HG03025 (cell line): Measurements from ENCODE around the gene AURKAIP1.
"Not testable (repeated sequence)": the region's sequence is repeated elsewhere in the genome, so short reads cannot be mapped to it uniquely, and the experiment has no call there.

Experiments used
- ATAC-seq: cut with Tn5 transposase; IDR thresholded peaks from one replicate; pipeline ENCODE4 v1.9.1; 2021; ENCODE audit warnings: mild to moderate bottlenecking, moderate library complexity; ENCODE audit not compliant: unreplicated experiment, low FRiP score

The AURKAIP1 gene

DNA sequence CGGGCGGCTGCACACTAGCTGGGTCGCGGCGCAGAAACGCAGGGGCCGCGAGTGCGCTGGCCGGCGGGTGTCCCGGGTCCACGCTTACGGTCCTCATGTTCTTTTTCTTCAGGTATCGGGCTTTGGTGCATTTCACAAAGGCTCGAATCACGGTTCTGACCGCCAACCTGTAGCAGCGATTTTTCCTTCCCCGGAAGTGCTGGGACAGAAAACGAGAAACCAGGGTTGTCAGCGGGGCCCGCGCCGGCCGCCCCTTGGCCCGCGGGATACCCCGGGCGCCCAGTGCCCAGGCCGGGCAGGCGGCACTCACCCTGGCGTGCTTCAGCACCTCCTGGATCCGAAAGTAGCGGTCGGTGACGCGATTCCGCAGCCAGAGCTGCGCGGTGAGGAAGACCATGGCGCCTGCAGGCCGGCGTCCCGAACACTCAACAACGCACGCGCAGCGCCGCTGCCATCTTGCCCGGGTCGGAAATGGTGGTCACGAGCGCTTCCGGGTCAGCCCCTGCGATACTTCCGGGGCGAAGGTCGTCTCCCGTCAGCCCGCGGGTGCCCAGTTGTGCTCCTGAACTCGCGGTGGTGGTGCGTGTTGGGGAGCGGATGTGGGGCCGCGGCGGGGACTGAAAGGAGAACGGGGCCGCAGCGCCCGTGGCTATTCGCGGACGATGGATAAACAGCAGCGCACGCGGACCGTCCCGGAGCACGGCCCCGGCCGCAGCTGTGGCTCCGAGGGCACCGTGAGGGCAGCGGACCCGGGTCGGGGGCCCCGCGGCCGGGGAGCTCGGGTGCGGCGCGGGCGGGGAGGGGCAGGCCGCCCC, 32.0 kb upstream of the AURKAIP1 start, which contains the start of gene MRPL20:
TSS of gene MRPL20 (minus strand) at position 473 of the 815 bp plus-strand sequence. CDS start at position 397, 76 bp downstream.
- ATAC-seq: peak; percentile 63

DNA sequence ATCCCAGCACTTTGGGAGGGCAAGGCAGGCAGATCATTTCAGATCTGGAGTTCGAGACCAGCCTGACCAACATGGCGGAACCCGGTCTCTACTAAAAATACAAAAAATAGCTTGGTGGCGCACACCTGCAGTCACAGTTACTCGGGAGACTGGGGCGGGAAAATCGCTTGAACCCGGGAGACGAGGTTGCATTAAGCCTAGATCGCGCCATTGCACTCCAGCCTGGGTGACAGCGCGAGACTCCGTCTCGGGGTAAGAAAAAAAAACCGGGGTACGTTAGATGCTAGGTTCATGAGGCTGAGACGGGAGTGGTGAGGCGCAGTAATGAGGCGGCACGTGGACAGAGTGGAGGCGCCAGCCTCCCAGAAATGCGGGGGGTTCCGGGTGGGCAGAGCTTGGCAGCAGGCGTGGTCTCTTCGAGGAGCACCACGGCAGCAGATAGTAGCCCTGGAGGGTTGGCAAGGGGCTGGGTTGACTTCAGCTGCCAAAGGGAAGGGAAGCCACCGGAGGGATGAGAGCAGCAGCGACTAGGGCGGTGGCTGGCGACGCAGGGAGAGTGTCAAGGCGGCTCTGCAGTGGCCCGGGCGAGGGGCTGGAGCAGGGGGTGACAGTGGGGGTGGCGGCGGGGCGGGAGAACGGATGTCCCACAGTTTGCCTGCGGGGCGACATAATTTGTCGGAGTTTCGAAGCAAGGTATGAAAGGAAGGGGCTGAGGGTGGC, 31.3 kb upstream of the AURKAIP1 start:
- no peak for ATAC-seq

DNA sequence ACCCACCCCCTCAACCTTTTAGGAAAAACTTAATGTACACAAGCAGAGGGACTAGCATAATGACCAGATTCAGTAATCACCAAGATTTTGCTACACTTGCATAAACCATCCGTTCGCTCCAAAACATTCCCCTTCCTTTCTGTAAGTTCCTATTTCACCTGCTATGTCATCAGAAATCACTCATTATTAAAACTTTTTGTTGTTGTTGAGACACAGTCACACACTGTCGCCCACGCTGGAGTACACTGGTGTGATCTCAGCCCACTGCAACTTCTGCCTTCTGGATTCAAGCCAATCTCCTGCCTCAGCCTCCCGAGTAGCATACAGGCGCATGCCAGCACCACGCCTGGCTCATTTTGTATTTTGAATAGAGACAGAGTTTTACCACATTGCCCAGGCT, 28.6 kb upstream of the AURKAIP1 start:
- no peak for ATAC-seq

DNA sequence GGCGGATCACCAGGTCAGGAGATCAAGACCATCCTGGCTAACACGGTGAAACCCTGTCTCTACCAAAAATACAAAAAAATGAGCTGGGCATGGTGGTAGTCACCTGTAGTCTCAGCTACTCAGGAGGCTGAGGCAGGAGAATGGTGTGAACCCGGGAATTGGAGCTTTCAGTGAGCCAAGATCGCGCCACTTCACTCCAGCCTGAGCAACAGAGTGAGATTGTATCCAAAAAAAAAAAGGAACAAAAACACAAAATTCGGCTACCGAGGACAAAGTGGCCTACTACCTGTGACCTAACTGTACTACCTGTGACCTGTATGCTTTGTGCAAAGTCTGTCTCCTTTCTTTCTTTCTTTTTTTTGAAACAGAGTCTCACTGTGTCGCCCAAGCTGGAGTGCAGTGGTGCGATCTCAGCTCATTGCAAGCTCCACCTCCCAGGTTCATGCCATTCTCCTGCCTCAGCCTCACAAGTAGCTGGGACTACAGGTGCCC, 27.9 kb upstream of the AURKAIP1 start:
- ATAC-seq: not testable (repeated sequence)

DNA sequence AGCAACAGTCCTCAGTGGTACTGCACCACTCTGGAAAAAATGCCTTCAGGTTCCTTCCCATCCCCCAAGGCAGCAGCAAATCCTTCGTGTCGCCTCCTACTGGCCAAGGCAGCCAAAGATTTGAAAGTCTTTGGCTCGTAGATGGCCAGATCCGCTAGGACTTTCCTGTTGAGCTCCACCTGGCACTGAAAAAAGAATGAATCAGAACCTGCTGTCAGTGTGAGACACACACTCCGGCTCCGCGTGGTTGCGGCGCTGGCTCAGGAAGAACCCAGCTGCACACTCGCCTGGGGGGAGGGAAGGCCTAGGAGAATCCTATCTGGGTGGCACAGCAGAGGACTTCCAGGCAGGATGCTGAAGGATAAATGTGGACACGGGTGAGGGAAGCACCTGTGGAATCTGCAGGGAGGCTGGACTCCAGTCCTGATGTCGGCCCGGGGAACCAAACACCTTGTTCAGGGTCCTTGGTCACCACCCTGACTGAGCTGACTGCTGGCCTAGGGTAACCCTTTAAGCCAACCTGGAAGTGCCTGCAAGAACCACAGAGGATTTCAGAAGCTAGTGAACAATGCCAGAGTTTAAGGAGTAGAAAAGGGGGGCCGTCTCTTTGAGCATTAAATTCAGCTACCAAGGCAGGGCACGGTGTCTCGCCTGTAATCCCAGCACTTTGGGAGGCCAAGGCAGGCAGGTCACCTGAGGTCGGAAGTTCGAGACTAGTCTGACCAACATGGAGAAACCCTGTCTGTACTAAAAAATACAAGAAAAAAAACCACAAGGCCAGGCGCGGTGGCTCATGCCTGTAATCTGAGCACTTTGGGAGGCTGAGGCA, 27.3 kb upstream of the AURKAIP1 start:
- no peak for ATAC-seq

DNA sequence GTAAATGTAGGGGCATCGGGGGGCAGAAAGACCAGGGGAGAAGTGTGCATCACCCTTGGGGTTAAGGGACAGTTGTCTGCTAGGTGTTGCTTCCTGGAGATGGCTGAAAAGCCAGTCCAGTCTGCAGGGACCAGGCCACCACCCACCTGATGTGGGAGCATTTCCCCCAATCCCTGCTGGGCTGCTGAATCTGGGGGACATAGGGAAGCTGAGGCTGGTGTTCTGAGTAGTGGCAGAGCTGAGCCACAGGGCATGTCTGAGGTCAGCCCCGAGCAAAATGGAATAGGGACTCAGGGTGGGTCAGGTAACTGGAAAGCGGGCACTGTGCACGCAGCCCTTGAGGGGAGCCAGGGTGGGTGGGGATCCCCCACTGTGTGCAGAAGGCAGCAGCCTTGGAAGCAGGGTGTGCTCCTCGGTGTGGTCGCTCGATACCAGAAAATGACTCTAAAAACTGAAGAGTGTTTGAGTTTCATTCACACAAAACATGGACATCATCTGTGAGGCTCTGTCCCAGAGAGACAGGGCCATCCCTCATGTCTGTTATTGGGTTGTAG, 26.5 kb upstream of the AURKAIP1 start:
- no peak for ATAC-seq

DNA sequence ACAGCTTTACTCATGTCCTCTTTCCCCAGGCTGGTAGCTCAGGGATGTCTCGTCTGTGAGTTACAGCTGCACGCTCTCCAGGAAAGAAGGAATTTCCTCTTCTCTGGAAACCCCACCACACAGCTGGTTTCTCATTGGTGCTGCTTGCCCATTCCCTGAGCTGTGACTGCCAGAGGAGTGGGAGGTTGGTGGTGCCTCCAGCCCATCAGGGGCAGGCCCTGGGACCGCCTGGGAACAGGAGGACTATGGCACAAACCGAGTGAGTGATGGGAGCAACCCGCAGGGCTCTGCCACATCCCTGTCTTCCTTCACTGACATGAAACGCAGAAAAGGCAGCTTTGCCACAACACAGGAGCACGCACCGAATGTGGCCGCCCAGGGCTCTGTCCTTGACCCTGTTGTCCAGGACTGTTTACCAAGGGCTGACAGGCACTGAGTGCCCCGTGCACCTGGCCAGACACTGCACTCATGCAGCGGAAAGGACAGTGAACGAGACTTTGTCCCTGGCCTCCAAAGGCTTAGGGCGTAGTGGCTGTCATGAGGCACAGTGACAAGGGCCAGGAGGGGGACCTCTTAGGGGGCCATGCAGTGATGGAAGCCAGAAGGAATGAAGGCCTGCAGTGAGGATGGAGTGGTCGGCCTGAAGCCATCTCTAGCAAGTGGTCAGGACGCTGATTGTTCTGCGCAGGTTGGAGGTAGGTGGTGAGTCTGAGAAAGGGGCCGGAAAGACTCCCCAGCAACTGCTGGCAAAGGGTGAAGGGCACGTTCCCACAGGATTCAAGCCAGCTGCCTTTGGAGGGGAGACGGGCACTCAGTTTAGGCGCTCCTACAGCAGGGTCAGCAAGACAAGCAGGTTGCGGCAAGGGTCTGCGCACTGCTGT, 25.8 kb upstream of the AURKAIP1 start:
- no peak for ATAC-seq

DNA sequence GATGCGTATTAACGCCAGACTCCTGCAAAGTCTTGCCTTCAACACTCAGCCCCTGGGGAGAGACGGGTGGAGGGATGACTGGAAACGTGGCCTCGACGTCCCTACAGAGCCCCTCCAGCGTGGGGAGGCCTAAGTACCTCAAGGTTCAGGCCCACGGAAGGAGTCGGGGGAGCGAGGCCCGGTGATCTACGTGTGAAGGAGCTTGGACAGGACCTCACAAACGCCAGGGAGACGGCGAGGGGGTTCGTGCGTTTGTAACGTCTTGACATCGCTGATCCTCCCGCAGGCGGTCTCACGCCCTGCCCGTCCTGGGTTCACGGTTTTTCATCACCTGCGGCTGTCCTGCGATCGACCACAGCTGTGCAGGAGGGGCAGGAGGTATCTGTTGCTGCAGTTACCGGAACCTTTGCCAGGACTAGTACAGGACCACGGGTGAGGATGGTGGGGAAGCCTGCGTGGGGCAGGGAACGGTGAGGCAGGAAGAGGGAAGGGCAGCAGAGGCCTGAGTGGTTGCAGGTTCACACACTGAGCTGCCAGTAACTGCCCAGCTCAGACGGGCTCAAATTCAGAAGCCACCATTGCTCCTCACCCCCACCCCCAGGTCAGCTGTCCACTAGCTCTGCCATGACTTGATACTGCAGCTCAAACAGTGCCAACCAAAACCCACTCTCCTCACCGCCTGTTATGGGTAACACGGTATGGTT, 25.0 kb upstream of the AURKAIP1 start:
- ATAC-seq: peak; percentile 6

DNA sequence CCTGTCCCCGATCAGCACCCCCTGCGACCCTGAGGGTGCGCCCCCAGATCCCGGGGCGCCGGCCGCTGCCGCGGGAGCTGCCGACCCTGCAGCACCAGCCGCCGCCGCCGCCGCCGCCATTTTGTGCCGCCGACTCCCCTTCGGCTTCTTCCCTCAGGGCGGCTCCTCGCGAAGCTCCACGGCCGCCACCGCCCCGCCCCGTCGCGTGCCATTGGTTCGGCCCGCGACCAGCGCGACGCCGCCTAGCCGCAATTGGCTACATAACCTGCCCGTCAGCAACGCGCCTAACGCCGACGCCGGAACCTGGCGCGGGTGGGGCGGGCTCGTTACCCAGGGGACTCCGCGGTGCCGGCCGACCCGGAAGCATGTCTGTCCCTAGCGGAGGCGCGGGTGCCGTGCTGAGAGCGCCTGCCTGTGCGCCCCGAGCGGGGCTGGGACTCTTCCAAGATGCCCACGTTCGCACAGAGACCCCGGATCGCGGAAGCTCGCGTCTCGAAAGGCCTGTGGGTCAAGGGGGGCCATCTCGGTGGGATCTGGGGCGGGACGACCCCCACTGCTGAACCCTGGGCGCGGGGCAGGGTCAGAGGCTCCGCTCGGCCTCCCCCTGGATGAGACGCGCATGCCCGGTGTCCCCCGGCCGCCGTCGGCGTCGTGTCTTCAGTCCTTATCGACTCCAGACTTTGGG, 24.3 kb upstream of the AURKAIP1 start, which contains the start of gene CCNL2:
TSS of gene CCNL2 (minus strand) at position 149 of the 685 bp plus-strand sequence. CDS start at position 120, 29 bp downstream.
- ATAC-seq: peak; percentile 85

DNA sequence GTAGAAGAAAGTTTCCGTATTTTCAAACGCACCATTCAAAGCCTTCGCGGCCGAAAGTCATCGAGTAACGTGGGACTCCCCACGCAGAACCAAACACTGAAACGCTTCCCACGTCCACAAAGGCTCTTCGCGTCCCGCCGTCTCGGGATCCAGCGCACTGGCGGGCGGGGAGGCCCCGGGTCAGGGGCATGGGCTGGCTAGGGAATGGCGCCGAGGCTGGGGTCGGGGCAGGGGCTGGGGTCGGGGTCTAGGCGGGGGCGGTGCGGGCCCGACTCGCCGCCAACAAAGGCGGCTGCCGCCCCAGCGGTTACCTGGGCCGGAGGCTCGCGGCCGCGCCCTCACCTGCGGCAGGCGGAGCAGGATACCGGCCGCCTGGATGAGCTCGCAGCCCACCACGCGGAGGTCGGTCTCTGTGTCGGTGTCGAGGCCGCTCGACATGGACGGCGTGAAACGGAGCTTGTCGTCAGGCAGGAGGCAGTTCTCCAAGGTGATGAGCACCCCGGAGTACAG, 23.7 kb upstream of the AURKAIP1 start:
- ATAC-seq: peak; percentile 7

DNA sequence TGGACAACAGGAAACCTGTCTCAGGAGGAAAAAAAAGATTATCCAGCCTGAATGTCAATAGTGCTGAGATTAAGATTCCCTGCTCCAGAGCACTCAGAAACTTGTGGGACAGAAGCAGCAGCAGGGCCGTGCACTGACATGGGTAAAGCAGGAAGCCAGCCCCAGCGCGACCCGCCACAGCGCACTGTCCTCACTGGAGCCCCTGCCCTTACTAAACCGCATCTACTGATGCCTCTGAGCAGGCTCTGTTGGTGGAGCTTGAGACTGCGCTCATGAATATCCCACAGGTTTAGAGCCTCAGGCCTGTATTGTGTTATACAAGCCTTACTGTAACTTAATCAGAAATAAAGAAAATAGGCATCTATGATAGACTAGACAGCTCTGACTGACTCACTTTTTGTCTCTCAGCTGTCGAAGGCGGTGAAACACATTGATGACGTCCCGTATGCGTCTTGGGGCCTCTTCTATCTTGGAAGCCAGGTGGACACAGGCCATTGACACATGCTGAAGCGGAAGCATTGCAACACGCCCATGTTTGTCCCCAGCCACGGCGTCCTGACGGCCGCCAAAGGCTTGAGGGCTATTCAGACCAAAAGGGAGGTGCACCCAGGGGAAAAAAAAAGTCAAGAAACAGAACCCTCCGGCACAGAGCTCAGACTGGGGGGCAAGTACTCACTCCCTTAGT, 23.0 kb upstream of the AURKAIP1 start:
- ATAC-seq: no peak

DNA sequence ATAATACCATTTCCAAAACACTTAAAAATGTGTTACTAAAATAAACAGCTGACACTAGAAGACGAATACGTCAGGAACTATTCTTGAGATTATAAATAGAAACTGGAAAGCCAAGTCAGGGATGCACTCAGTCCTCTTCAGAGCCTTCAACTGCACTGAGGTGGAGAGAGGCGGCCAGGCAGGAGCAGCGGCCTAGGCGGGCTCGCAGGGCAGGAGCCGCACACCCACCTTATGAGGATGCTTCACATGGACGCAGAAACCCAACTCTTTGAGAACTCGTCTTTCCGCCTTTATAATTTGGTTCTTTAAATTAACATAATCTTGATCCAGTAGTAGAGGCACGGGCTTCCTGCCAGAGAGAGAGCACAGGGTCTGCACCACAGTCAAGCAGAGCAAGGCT, 20.2 kb upstream of the AURKAIP1 start:
- ATAC-seq: no peak

DNA sequence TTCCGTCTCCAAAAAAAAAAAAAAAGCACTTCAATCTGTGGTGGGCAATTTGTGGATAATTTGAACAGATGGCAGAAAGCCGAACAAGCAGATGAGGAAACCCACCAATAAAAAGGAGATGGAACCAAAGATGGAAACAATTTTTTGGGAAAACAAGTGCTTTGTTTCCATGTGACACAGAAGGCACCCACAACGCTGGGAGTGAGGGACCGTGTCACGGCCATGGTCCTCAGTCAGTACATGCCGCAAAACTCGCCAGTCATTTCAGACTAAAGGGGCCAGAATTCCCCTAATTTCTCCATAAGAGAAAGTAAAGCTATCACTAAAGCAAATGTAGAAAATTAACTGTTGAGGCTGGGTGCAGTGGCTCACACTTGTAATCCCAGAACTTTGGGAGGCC, 19.1 kb upstream of the AURKAIP1 start:
- ATAC-seq: no peak

DNA sequence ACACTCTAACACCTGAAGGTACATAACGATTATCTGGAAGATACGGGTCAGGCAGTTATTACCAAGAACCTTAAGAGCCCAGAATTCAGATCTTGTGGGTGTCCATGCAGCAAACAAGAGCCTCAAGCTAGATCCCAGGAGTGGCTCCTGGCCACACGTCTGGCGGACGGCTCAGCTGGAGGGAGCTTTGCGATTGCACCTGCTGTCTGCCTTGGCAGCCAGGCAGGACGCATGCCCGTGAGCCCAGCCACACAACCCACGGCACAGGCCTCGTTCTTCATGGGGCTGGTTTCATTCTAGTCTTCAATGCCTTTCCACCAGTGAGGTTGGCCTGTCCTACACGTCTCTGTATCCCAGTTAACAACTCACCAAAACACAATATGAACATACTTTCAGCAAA, 18.4 kb upstream of the AURKAIP1 start:
- ATAC-seq: no peak

DNA sequence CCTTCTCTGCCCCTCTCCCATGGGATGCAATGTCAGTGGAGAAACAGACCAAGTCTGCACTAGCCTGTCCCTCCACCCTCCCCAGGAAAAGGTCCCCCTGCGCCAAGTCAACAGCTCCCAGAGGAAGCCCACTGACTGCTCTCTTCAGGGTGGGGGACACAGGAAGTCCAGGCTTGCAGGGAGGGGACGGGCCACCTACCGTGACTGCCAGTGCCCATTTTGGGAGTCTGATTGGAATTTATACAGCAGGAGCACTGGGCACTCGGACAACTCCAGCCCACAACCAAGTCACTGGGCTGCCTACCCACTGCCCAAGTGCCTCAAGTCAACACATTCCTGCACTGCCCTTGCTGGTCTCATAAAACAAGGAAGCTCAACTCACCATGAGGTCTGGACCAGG, 18.0 kb upstream of the AURKAIP1 start:
- no peak for ATAC-seq

DNA sequence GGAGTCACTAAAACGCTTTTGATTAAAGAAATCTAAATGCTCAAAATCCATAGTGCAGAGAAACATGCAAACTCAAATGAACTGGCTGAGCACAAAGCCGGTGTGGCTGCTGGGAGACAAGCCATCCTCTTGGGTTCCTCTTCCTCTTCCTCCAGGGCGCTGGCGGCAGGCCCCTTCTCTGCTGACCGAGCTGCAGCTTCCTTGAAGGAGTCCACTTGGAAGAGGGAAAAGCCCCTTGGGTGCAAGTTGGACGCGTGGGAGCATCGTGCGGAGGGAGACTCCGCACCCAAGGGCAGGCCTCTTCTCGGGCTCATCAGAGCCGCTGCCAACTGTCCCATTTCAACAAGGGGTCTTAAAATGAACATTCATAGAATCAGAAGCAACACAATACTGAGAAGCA, 16.2 kb upstream of the AURKAIP1 start:
- ATAC-seq: no peak

DNA sequence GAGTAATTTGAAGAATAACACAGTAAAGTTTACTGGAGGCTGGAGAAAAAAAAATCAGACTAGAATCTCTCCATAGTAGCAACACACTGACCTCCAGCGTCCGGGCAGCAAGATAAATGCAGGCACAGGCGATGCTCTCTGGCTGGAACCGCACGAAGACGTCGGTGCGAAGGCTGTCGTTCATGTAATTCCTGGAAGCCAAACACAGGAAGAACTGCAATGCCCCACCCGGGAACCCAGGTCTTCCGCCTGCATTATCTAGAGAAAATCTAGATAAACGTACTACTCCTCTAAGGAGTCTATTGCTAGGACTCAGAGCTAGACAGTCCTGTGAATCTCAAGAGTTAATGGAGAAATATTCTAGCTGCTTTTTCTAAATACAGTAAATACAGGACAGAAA, 15.7 kb upstream of the AURKAIP1 start:
- no peak for ATAC-seq
